DND-41 (cell line): ENCODE measurements around the gene IKZF5.

Experiments
- ATAC-seq: fragments of 200-7000 bp; cut with Tn5 transposase; 3 replicates; pipeline ENCODE4 v1.9.1; 2021; ENCODE audit warnings: low read depth; ENCODE audit not compliant: insufficient read depth
- DNase-seq: peaks from one replicate; pipeline ENCODE4 v3.0.0-alpha.2; 2020
- H2AFZ ChIP-seq: 2 replicates; pipeline ENCODE4 v1.6.0; 2012; ENCODE audit warnings: low read depth, low read length
- H3K27ac ChIP-seq: 2 replicates; pipeline ENCODE4 v1.5.1; 2012; ENCODE audit warnings: low read length, inconsistent platforms
- H3K27me3 ChIP-seq: fragments of 200-600 bp; sonication (generic); 2 replicates; pipeline ENCODE4 v1.6.0; 2012; ENCODE audit warnings: low read length, mild to moderate bottlenecking, inconsistent platforms; ENCODE audit not compliant: insufficient read depth, poor library complexity
- H3K36me3 ChIP-seq: 2 replicates; pipeline ENCODE4 v1.5.1; 2012; ENCODE audit warnings: low read length, inconsistent platforms; ENCODE audit not compliant: insufficient read depth
- H3K4me1 ChIP-seq: 2 replicates; pipeline ENCODE4 v1.5.1; 2012; ENCODE audit warnings: mild to moderate bottlenecking, low read length; ENCODE audit not compliant: insufficient read depth
- H3K4me2 ChIP-seq: 2 replicates; pipeline ENCODE4 v1.6.0; 2012; ENCODE audit warnings: mild to moderate bottlenecking, moderate library complexity, low read length, inconsistent platforms; ENCODE audit not compliant: insufficient read depth
- H3K4me3 ChIP-seq, 2 experiments: fragments of 200-600 bp in 1 of 2; shearing (Covaris generic) in 1 of 2; 2 replicates each; pipeline ENCODE4 v1.5.1; 2012 to 2016; ENCODE audit warnings: inconsistent platforms in 2 of 2, low read length in 2 of 2, mild to moderate bottlenecking in 2 of 2, low read depth in 1 of 2, moderate library complexity in 1 of 2
- H3K79me2 ChIP-seq: 2 replicates; pipeline ENCODE4 v1.6.0; 2012; ENCODE audit warnings: low read length, inconsistent platforms; ENCODE audit not compliant: insufficient read depth
- H3K9ac ChIP-seq: 2 replicates; pipeline ENCODE4 v1.6.0; 2012; ENCODE audit warnings: low read depth, mild to moderate bottlenecking, inconsistent platforms, low read length, moderate library complexity
- H3K9me3 ChIP-seq: 2 replicates; pipeline ENCODE4 v1.5.1; 2012; ENCODE audit warnings: low read length, moderate library complexity, mild to moderate bottlenecking, inconsistent platforms; ENCODE audit not compliant: insufficient read depth, severe bottlenecking
- H4K20me1 ChIP-seq: 2 replicates; pipeline ENCODE4 v1.6.0; 2012; ENCODE audit warnings: low read length; ENCODE audit not compliant: insufficient read depth
- CTCF ChIP-seq: IDR thresholded peaks from 2 replicates; pipeline ENCODE4 v1.5.1; 2012; ENCODE audit warnings: borderline replicate concordance, low read length, moderate library complexity, mild to moderate bottlenecking; ENCODE audit not compliant: poor library complexity, severe bottlenecking; ENCODE audit errors: extremely low read depth
- EZH2 ChIP-seq: IDR thresholded peaks from 3 replicates; pipeline ENCODE4 v1.6.1; 2012; ENCODE audit warnings: borderline replicate concordance, low read depth, mild to moderate bottlenecking, moderate library complexity, low read length, inconsistent platforms; ENCODE audit not compliant: severe bottlenecking

IKZF5 gene

DNA sequence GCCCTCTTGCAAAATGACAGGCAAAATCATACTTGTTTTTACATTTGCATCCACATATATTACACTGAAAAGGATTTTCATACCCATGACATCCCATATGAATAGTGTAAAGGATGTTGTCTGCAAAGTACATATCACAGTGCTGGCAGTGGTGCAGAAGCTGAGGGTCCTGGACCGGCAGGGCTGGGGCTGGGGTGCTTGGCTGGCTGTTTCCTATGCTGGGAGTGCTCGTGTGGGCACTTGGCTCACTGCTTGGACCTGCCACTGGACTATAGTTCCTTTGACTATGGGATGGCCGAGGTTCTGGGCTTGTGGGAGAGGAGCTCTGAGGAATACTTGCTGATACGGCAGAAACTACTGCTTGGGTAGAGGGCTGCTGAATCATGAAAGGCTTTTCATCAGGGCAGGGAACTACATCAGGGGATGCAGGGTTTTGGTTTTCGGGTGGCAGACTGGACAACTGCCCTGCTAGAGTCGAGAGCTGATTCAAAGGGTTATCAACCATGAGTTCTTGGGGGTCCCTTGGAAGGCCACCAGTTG is 14.7 kb downstream of the IKZF5 start:
- no peak overlapping the region for H3K4me2 ChIP-seq
- H4K20me1 ChIP-seq = peaks cover 7% of the 10 kb centered on the region; the same call in 1 of the 2 replicates
- ATAC-seq (no peak), DNase-seq (no peak)
- TF ChIP-seq EZH2 (no peak), CTCF (no peak)
- no peaks in the 10 kb centered on the region for H3K9me3 ChIP-seq
- H3K4me1 ChIP-seq = no peaks in the 10 kb centered on the region
- no peaks in the 10 kb centered on the region for H3K27me3 ChIP-seq
- no peak overlapping the region for H3K27ac ChIP-seq
- no peak overlapping the region for H3K4me3 ChIP-seq
- H2AFZ ChIP-seq = no peak overlapping the region
- no peak overlapping the region for H3K9ac ChIP-seq
- H3K79me2 ChIP-seq = peaks cover 15% of the 10 kb centered on the region
- H3K36me3 ChIP-seq = peaks cover 66% of the 10 kb centered on the region

GRCh38 chr10:122992031-122992585 is 16.5 kb downstream of the IKZF5 start:
- ATAC-seq (no peak), DNase-seq (no peak)
- no peaks in the 10 kb centered on the region for H3K27me3 ChIP-seq
- H4K20me1 ChIP-seq = peaks cover 6% of the 10 kb centered on the region; the same call in 1 of the 2 replicates
- no peak overlapping the region for H3K4me3 ChIP-seq
- H3K36me3 ChIP-seq = peaks cover 53% of the 10 kb centered on the region
- H3K9me3 ChIP-seq = no peaks in the 10 kb centered on the region
- peaks cover 8% of the 10 kb centered on the region; the same call in 1 of the 2 replicates for H3K79me2 ChIP-seq
- no peak overlapping the region for H3K27ac ChIP-seq
- no peak overlapping the region for H3K4me2 ChIP-seq
- H2AFZ ChIP-seq = no peak overlapping the region
- no peaks in the 10 kb centered on the region for H3K4me1 ChIP-seq
- no peak overlapping the region for H3K9ac ChIP-seq
- no peak for TF ChIP-seq CTCF
- no peak for TF ChIP-seq EZH2

GRCh38 chr10:122990278-122990677 is 18.3 kb downstream of the IKZF5 start:
- H3K4me3 ChIP-seq = no peak overlapping the region
- H3K27ac ChIP-seq = no peak overlapping the region
- no peak overlapping the region for H2AFZ ChIP-seq
- peaks cover 1% of the 10 kb centered on the region; the same call in 1 of the 2 replicates for H3K79me2 ChIP-seq
- peaks cover 37% of the 10 kb centered on the region for H3K36me3 ChIP-seq
- H3K9me3 ChIP-seq = no peaks in the 10 kb centered on the region
- DNase-seq (no peak), ATAC-seq (no peak)
- H3K9ac ChIP-seq = no peak overlapping the region
- no peaks in the 10 kb centered on the region for H3K4me1 ChIP-seq
- H4K20me1 ChIP-seq = peaks cover 1% of the 10 kb centered on the region; the same call in 1 of the 2 replicates
- no peak overlapping the region for H3K4me2 ChIP-seq
- H3K27me3 ChIP-seq = no peaks in the 10 kb centered on the region
- no peak for TF ChIP-seq EZH2
- no peak for TF ChIP-seq CTCF
